ENCODE data around the gene U2AF2. TPM values are rescaled to one million over a fixed set of nuclear protein-coding genes. Genes with fewer than 3 reads are reported as not detected.

The U2AF2 gene
- total RNA-seq, 1 donor from 2014 or later = 216 TPM

- Mint-ChIP-seq H3K4me1 (ENCODE audit: low read depth, unreplicated experiment) (peaks cover 20% of the 10 kb centered on the region), H3K27me3 (ENCODE audit: unreplicated experiment) (peaks cover 14% of the 10 kb centered on the region), H3K27ac (ENCODE audit: unreplicated experiment) (peak overlapping the region; percentile 94), H3K36me3 (ENCODE audit: unreplicated experiment) (no peaks in the 10 kb centered on the region), H3K9me3 (ENCODE audit: unreplicated experiment) (peaks cover 4% of the 10 kb centered on the region), H3K4me3 (ENCODE audit: unreplicated experiment) (peak overlapping the region; percentile 98)
- DNase-seq = no peak
- no peak for TF ChIP-seq CTCF (IDR thresholded peaks at IDR 0.05; ENCODE audit: partially characterized antibody, unreplicated experiment)
These were observed 19.5 kb upstream of the U2AF2 start for GRCh38 chr19:55635334-55635717.

- no peak for DNase-seq
- H3K4me1 Mint-ChIP-seq (ENCODE audit: low read depth, unreplicated experiment) = peaks cover 20% of the 10 kb centered on the region
- H3K27ac Mint-ChIP-seq (ENCODE audit: unreplicated experiment) = peak overlapping the region; percentile 94
- peaks cover 4% of the 10 kb centered on the region for H3K9me3 Mint-ChIP-seq (ENCODE audit: unreplicated experiment)
- no peak for TF ChIP-seq CTCF (IDR thresholded peaks at IDR 0.05; ENCODE audit: partially characterized antibody, unreplicated experiment)
- peaks cover 14% of the 10 kb centered on the region for H3K27me3 Mint-ChIP-seq (ENCODE audit: unreplicated experiment)
- H3K4me3 Mint-ChIP-seq (ENCODE audit: unreplicated experiment) = peak overlapping the region; percentile 98
- H3K36me3 Mint-ChIP-seq (ENCODE audit: unreplicated experiment) = no peaks in the 10 kb centered on the region
These were observed 18.9 kb upstream of the U2AF2 start for GRCh38 chr19:55635856-55636440.

GRCh38 chr19:55636723-55637122 lies 18.1 kb upstream of the U2AF2 start:
- Mint-ChIP-seq H3K27me3 (ENCODE audit: unreplicated experiment) (peaks cover 14% of the 10 kb centered on the region), H3K27ac (ENCODE audit: unreplicated experiment) (no peak overlapping the region), H3K4me1 (ENCODE audit: low read depth, unreplicated experiment) (peaks cover 20% of the 10 kb centered on the region), H3K4me3 (ENCODE audit: unreplicated experiment) (peak overlapping the region; percentile 98), H3K9me3 (ENCODE audit: unreplicated experiment) (peaks cover 8% of the 10 kb centered on the region), H3K36me3 (ENCODE audit: unreplicated experiment) (no peaks in the 10 kb centered on the region)
- DNase-seq = no peak
- TF ChIP-seq CTCF (IDR thresholded peaks at IDR 0.05; ENCODE audit: partially characterized antibody, unreplicated experiment) = no peak

- Mint-ChIP-seq H3K27ac (ENCODE audit: unreplicated experiment) (no peak overlapping the region), H3K4me3 (ENCODE audit: unreplicated experiment) (peak overlapping the region; percentile 36), H3K9me3 (ENCODE audit: unreplicated experiment) (peaks cover 11% of the 10 kb centered on the region), H3K27me3 (ENCODE audit: unreplicated experiment) (peaks cover 18% of the 10 kb centered on the region), H3K4me1 (ENCODE audit: low read depth, unreplicated experiment) (peaks cover 25% of the 10 kb centered on the region), H3K36me3 (ENCODE audit: unreplicated experiment) (no peaks in the 10 kb centered on the region)
- no peak for TF ChIP-seq CTCF (IDR thresholded peaks at IDR 0.05; ENCODE audit: partially characterized antibody, unreplicated experiment)
- DNase-seq = no peak
These were observed 17.3 kb upstream of the U2AF2 start for GRCh38 chr19:55637534-55637933.

- peak overlapping the region; percentile 77 for H3K4me3 Mint-ChIP-seq (ENCODE audit: unreplicated experiment)
- H3K27ac Mint-ChIP-seq (ENCODE audit: unreplicated experiment) = peak overlapping the region; percentile 70
- TF ChIP-seq CTCF (IDR thresholded peaks at IDR 0.05; ENCODE audit: partially characterized antibody, unreplicated experiment) = no peak
- H3K36me3 Mint-ChIP-seq (ENCODE audit: unreplicated experiment) = no peaks in the 10 kb centered on the region
- H3K27me3 Mint-ChIP-seq (ENCODE audit: unreplicated experiment) = peaks cover 21% of the 10 kb centered on the region
- peaks cover 16% of the 10 kb centered on the region for H3K9me3 Mint-ChIP-seq (ENCODE audit: unreplicated experiment)
- peak; percentile 64 for DNase-seq
- H3K4me1 Mint-ChIP-seq (ENCODE audit: low read depth, unreplicated experiment) = peaks cover 30% of the 10 kb centered on the region
These were observed 15.9 kb upstream of the U2AF2 start for GRCh38 chr19:55638864-55639359.

Measured in glutamatergic neuron (in vitro differentiated cells).